K562 treated with DMSO at 1 percent for 12 hours (cell line): Measurements from ENCODE around the gene ABCA13. TPM values are rescaled to one million over a fixed set of nuclear protein-coding genes. Genes with fewer than 3 reads are reported as not detected.

Experiments
- total RNA-seq: library from RNA; unstranded; fragments of 300-600 nt; gene quantifications from 2 replicates; pipeline ENCODE4 v1.2.3, GENCODE V29; 2022; ENCODE audit not compliant: insufficient read depth

Gene ABCA13, protein sequence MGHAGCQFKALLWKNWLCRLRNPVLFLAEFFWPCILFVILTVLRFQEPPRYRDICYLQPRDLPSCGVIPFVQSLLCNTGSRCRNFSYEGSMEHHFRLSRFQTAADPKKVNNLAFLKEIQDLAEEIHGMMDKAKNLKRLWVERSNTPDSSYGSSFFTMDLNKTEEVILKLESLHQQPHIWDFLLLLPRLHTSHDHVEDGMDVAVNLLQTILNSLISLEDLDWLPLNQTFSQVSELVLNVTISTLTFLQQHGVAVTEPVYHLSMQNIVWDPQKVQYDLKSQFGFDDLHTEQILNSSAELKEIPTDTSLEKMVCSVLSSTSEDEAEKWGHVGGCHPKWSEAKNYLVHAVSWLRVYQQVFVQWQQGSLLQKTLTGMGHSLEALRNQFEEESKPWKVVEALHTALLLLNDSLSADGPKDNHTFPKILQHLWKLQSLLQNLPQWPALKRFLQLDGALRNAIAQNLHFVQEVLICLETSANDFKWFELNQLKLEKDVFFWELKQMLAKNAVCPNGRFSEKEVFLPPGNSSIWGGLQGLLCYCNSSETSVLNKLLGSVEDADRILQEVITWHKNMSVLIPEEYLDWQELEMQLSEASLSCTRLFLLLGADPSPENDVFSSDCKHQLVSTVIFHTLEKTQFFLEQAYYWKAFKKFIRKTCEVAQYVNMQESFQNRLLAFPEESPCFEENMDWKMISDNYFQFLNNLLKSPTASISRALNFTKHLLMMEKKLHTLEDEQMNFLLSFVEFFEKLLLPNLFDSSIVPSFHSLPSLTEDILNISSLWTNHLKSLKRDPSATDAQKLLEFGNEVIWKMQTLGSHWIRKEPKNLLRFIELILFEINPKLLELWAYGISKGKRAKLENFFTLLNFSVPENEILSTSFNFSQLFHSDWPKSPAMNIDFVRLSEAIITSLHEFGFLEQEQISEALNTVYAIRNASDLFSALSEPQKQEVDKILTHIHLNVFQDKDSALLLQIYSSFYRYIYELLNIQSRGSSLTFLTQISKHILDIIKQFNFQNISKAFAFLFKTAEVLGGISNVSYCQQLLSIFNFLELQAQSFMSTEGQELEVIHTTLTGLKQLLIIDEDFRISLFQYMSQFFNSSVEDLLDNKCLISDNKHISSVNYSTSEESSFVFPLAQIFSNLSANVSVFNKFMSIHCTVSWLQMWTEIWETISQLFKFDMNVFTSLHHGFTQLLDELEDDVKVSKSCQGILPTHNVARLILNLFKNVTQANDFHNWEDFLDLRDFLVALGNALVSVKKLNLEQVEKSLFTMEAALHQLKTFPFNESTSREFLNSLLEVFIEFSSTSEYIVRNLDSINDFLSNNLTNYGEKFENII (N-terminal part only)
- 1.2 TPM in 1 of 2 replicates, not detected in the other for total RNA-seq

DNA sequence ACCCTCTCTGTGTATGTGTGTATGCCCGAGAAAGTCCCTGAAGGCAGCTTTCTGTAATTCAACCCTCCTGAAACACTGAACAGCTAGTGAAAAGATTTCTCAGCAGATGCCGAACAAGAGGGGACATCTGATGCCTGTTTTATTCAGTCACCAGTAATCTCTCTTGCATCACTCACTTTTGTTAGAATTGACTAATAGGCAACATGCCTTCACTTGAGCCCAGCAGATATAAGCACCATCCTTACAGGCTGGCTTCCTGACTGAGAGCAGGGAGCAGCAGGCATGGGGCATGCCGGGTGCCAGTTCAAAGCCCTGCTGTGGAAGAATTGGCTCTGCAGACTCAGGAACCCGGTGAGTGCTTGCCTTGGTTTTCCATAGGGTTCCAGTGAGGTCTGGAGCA, at the start of gene ABCA13:
Gene ABCA13 (plus strand): TSS at position 257 of the 400 bp plus-strand sequence. CDS start 26 bp downstream, at position 283.

Other genes starting within 250 kb of the ABCA13 start
- gene PKD1L1, start 223.0 kb upstream of the ABCA13 start, total RNA-seq: not detected in 2 replicates
- gene HUS1, start 191.8 kb upstream of the ABCA13 start, total RNA-seq: 10.1 and 14.2 TPM in 2 replicates
- gene SUN3, start 142.4 kb upstream of the ABCA13 start, total RNA-seq: 0.67 TPM in 1 of 2 replicates, not detected in the other
- gene C7orf57, start 135.9 kb upstream of the ABCA13 start, total RNA-seq: not detected in 2 replicates
- 21.5 and 28.9 TPM in 2 replicates for gene UPP1, start 82.2 kb upstream of the ABCA13 start, total RNA-seq